DOHH2 (cell line): ENCODE measurements around the gene INSC.

Source experiments
- EZH2phosphoT487 ChIP-seq: fragments of 200-600 bp; sonication (generic); IDR thresholded peaks from 2 replicates; pipeline ENCODE4 v1.6.1; 2017; ENCODE audit warnings: borderline replicate concordance, mild to moderate bottlenecking, antibody characterized with exemption, low read length, moderate library complexity, mixed read lengths
- TF ChIP-seq, protein P1 (sequence below): fragments of 200-600 bp; sonication (generic); IDR thresholded peaks from one replicate; pipeline ENCODE4 v1.5.1; 2014; ENCODE audit warnings: antibody characterized with exemption, mild to moderate bottlenecking, low read depth, low read length; ENCODE audit not compliant: poor library complexity, severe bottlenecking

DNA sequence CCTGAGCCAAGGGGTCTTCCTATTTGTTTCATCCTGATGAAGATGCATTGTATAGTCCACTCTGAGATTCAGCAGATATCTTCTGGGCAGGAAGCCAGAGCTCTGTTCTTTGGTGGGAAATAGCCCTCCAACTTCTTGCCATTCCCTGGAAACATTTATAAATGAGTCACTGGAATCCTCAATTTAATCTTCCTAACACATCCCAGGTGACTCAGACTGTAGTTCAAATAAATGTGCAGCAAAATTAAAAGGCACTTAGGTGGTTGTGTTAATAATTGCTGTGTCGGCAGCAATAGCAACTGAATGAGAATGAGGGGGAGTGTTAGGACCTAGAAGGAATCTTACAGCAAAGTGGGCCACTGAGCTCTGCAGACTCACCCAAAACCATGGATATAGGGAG is 108.6 kb downstream of the INSC start:
- TF ChIP-seq, protein P1, sequence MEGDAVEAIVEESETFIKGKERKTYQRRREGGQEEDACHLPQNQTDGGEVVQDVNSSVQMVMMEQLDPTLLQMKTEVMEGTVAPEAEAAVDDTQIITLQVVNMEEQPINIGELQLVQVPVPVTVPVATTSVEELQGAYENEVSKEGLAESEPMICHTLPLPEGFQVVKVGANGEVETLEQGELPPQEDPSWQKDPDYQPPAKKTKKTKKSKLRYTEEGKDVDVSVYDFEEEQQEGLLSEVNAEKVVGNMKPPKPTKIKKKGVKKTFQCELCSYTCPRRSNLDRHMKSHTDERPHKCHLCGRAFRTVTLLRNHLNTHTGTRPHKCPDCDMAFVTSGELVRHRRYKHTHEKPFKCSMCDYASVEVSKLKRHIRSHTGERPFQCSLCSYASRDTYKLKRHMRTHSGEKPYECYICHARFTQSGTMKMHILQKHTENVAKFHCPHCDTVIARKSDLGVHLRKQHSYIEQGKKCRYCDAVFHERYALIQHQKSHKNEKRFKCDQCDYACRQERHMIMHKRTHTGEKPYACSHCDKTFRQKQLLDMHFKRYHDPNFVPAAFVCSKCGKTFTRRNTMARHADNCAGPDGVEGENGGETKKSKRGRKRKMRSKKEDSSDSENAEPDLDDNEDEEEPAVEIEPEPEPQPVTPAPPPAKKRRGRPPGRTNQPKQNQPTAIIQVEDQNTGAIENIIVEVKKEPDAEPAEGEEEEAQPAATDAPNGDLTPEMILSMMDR = no peak
- no peak for TF ChIP-seq EZH2phosphoT487
